Stimulated activated naive CD4-positive, alpha-beta T cell (primary cell): Measurements from ENCODE around the gene CDH13.

ENCODE experiments used
- DNase-seq, 6 experiments: peaks; one replicate each; lab custom pipeline; 2025; lab: John Stamatoyannopoulos, UW

The CDH13 gene

DNA sequence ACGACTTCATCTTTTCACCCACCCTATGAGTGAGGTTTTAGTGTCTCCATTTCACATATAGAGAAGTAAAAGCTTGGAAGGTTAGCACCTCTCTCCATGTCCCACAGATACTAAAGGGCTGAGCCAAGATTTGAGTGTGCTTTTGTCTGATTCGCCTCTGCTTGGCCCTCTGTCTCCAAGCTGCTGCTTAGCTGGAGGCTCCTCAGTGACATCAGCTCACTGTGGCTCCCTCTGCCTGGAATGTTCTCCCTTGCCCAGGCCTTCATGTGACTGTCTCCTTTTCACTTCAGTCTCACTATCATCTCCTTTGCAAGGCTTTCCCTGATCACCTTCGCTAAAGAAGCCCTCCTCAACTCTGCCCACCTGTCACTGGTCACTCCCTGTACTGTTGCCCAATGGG is 1096.5 kb downstream of the CDH13 start:
- DNase-seq = no peak

GRCh38 chr16:83723901-83724300 is 1097.1 kb downstream of the CDH13 start:
- no peak for DNase-seq

GRCh38 chr16:83724585-83724984 is 1097.8 kb downstream of the CDH13 start:
- no peak for DNase-seq

- no peak for DNase-seq
Measured at GRCh38 chr16:83725313-83725712, 1098.5 kb downstream of the CDH13 start.

DNA sequence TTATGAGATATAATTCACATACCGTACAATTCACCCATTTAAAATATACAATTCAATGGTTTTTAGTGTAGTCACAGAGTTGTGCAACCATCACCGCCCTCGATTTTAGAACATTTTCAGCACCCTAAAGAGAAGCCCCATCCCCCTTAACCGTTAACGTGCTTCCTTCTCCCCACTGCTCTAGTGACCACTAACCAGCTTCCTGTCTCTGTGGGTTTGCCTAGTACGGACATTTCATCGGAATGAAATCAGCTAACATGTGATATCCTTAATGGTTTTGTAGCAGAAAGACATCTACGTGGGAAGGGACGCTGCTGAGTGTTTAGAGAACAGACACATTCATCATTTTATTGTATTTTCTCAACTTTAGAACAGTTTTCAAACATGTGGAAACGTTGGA is 1100.2 kb downstream of the CDH13 start:
- no peak for DNase-seq

DNA sequence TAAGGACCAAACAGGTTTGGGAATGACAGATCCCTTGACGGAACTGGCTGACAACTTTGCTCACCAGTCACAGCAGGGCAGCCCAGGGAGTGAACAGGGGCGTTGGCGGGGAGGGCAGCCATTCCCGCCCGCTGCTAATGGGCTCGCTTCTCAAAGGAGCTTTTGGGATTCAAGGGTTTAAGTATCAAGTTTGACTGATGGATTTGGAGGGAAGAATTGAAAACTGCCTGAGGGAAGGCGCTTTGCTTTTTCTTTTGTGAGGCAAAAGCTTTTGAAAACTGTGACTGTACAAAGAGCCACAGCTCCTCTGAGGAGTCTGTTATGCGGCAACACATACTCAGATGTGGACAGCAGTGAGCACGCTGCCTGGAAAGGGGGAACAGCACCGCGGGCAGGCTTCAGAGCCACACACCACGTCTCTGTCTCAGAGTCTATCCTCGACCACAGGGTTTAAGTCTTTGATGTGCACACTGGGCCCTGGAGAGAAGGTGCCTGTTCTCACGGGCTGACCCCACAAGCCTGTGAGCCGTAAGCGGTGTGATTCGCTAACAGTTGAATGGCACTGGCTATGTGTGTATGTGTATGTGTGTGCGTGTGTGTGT is 1101.1 kb downstream of the CDH13 start:
- no peak for DNase-seq

DNA sequence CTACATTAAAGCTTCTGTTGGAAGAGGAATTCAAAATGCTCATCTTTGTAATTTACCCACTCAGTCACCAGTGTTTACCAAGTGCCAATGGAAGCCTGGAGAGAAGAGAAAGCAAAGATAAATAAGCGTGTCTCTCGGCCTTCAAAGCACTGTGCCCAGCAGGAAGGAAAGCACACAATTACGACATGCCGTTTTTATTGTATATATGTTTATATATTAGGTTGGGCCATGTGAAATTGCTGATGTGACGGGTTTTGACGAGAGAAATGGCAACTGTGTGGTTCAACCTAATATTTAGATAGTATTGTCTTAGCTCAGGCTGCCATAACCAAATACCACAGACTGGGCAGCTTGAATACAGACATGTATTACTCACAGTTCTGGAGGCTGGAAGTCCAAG is 1101.7 kb downstream of the CDH13 start:
- DNase-seq = no peak

GRCh38 chr16:83730812-83731211 is 1104.0 kb downstream of the CDH13 start:
- no peak for DNase-seq

DNA sequence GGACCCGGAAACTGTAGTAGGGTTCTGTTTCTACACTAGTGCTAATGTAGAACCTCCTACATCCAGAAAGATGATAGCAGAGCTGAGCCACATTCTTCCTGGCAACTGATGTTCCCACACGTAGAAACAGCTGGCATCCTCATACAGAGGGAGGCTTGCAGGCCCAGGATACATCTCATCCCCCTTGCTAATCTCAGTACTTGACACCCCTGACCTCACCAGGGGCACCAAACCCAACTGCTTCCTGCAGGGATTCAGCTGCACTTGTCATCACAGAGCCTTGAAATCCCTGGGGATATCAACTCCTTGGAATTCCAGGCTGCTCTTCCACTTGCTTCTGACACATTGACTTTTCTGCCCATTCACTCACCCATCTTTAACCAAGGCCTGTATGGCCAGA is 1105.8 kb downstream of the CDH13 start:
- DNase-seq = no peak

DNA sequence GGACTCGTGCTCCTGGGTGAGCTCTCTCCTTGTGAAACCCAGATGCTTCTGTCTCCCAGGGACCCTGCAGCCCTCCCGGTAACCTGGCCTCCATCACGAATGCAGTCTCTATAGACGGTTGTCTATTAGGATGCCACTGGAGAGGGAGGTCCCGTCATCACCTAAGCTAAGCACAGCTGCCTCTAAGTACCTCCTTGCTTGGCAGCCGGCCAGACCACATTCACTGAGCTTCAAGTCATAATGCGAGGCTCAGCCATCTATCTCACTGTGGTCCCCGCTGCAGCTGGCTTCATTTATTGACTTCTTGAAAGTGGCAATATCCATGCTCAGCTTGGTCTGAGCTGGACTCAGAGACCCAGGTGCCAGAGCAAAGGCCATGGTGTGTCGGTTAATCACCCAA is 1106.5 kb downstream of the CDH13 start:
- DNase-seq = no peak

GRCh38 chr16:83734136-83734535 is 1107.4 kb downstream of the CDH13 start:
- DNase-seq = no peak

DNA sequence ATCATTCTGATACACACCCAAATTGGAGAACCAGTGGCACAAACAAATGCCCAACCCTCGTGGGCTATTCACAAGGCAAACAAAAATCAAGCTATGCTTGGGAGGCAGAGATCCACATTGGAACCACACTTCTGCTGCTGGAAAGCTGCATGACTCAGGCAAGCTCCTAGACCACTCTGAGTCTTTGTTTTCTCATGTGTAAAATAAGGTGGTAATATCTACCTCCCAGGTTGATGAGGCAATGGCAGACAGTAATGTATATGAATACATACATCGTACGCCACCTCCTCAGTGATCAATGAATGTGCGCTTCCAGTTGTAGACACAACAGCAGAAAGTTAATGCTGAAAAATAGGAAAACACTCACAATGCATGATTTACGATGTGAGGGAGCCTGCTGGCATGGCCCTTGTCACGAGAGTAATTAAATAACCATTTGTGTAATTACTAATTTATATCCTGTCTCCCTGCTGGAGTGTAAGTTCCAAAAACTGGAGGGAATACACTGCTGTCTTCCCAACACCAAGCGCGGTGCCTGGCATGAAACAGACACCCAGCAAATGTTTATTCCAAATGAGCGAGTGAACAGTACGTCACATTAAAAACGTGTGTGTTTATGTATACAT is 1111.1 kb downstream of the CDH13 start:
- no peak for DNase-seq

- no peak for DNase-seq
Measured at GRCh38 chr16:83738923-83739503, 1112.2 kb downstream of the CDH13 start.

DNA sequence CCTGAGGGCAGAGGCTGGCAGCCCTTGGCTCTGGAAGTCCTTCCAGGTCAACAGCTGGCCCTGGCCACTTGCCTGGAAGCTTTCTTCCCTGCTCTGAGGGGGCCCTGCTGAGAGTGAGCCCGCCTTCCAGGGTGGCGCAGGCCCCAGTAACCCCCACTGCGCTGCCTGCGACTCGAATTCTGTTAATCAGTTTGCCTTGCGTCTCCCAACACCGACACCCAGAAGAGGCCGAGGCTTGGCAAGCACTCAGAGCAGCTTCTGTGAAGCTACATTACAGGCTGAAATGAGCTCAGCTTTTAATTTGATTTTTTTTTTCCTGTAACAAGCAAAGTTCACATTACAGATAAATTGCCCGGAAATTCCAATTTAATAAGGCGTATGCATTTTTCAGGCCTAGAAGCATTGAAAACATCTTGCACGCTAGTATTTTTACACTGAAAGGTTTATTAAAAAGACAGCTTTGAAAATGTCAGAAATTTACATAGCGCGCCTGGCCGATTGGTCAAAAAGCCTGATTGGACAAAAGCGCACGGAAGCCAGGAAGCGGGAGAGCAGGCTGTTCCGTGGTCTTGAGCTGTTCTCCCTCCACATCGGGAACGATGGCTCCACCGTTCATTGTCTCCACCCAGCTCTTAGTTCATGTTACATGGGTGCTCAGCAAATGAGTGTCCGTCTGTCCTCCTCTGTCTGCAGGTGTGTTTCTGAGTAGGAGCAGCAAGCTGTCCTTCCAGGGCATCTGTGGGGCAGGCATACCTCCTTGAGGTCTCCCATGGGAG is 1115.5 kb downstream of the CDH13 start:
- no peak for DNase-seq

DNA sequence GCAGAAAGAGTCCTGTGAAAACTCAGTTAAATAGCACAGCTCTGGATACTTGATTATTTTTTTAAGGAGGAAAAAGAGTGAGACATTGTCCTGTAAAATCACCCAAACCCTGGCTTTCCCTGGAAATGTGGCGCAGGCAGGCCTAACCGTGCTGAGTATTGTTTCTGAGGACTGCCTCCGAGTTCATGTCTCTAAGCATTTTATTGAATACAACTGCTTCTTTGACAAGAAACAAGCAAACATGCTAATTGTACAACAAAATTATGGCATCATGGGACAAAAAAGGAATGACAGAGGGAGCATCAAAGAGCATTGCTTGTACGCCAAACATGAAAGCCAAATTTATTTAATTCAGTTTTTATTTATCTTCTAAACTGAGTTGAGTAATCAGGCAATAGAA is 1116.5 kb downstream of the CDH13 start:
- DNase-seq = no peak

DNA sequence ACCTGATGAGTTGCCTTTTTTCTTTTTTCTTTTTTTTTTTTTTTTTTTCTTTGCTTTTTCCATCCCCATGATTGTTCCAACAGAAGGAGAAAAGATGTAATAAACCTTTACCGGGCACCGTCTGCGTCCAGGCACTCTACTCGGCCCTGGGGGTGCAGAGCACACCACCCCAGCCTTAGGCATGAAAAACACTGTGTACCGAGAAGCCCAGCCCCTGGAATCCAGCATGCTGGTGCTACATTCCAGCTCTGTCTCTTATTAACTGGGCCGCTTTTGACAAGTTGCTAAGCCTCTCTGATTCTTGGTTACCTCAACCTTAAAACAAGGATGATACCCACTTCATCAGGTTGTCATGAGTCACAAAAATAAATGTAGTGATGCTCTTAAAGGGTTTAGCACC is 1117.0 kb downstream of the CDH13 start:
- DNase-seq = no peak

DNA sequence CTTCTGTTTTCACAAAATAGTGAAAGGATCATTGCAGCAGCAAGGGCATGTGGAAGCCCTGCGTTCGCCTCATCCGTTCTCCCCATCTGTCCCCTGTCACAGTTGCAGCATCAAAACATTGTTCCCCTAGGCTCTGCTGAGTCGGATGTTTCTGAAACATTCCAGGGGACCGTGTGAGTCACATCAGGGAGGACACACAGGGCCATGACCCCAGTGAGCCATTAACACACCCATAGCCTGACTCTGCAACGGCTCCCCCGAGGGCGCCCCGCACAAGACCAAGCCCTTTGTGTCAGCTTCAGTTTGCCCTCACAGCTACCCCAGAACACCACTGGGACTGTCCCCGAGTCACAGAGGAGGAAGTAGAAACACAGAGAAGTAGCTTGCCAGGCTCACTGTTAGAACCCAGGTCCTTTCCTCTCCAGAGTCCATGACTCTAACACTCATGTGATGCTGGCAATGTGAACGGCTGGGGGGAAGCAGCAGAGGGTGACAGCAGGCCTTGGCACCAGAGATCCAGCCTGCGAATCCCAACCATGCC is 1117.7 kb downstream of the CDH13 start:
- no peak for DNase-seq

- DNase-seq = no peak
Measured at GRCh38 chr16:83746611-83747010, 1119.8 kb downstream of the CDH13 start.

- no peak for DNase-seq
Measured at GRCh38 chr16:83747936-83748335, 1121.2 kb downstream of the CDH13 start.

GRCh38 chr16:83755391-83755790 is 1128.6 kb downstream of the CDH13 start:
- DNase-seq = no peak

GRCh38 chr16:83762141-83762991 is 1135.6 kb downstream of the CDH13 start:
- no peak for DNase-seq

- DNase-seq = no peak
Measured at GRCh38 chr16:83762992-83763358, 1136.2 kb downstream of the CDH13 start.
